ENCODE results near the gene PLEKHA5. TPM values are rescaled to one million over a fixed set of nuclear protein-coding genes. Genes with fewer than 3 reads are reported as not detected.

The PLEKHA5 gene
- polyA plus RNA-seq, 6 donors from 2014 or later: not detected

DNA sequence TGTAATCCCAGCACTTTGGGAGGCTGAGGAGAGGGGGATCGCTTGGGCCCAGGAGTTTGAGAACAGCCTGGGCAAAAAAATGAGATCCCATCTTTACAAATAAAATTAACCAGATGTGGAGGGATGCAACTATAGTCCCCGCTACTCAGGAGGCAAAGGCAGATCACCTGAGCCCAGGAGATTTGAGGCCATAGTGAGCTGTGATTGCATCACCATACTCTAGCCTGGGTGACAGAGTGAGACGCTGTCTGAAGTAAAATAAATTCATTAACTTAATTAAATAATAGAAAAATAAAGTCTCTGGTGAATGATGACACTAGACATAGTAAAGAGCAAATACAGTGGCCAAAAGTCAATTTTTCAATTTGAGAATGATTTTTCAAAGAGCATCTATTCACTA, 16.1 kb upstream of the PLEKHA5 start:
- ATAC-seq (ENCODE audit: low read depth in 2 of 2): no peak
- no peaks in the 10 kb centered on the region for H3K36me3 Mint-ChIP-seq
- H3K27me3 Mint-ChIP-seq: peaks cover 0 to 7% (median 1%) of the 10 kb centered on the region in 3 donors
- no peak overlapping the region for H3K4me3 Mint-ChIP-seq
- DNase-seq: no peak
- H3K9me3 Mint-ChIP-seq: peaks cover 0 to 5% (median 0%) of the 10 kb centered on the region in 7 donors
- no peak overlapping the region for H3K27ac Mint-ChIP-seq
- no peaks in the 10 kb centered on the region for H3K4me1 Mint-ChIP-seq

DNA sequence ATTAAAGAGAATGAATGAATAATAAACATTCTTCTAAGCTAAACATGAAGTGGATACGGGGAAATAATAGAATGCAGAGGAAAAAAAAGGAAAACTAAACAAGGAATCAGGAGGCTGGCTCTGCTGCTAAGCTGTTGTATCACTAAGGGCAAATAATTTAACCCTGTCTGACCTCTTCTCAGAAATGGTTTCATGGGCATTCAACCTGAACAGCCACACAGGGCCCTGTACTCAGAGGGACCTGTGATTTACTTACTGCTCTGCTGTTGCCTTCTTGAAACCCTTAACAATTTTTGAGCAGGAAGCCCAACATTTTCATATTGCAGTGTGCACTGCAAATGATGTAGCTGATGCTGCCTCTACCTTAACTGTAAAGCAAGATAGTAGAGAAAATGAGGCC, 14.2 kb upstream of the PLEKHA5 start:
- no peaks in the 10 kb centered on the region for H3K36me3 Mint-ChIP-seq
- no peak overlapping the region for H3K4me3 Mint-ChIP-seq
- H3K9me3 Mint-ChIP-seq: no peaks in the 10 kb centered on the region
- H3K27ac Mint-ChIP-seq: no peak overlapping the region
- DNase-seq (no peak), ATAC-seq (ENCODE audit: low read depth in 2 of 2) (no peak)
- peaks cover 0 to 4% (median 3%) of the 10 kb centered on the region in 3 donors for H3K27me3 Mint-ChIP-seq
- H3K4me1 Mint-ChIP-seq: no peaks in the 10 kb centered on the region

- ATAC-seq (ENCODE audit: low read depth in 2 of 2): no peak
- DNase-seq: no peak
Observed at GRCh38 chr12:19119440-19119839, 10.1 kb upstream of the PLEKHA5 start.

GRCh38 chr12:19120795-19121194, 8.7 kb upstream of the PLEKHA5 start:
- H3K9me3 Mint-ChIP-seq: peaks cover 0 to 7% (median 2%) of the 10 kb centered on the region in 7 donors
- no peak overlapping the region for H3K4me3 Mint-ChIP-seq
- H3K27ac Mint-ChIP-seq: no peak overlapping the region
- no peaks in the 10 kb centered on the region for H3K4me1 Mint-ChIP-seq
- H3K36me3 Mint-ChIP-seq: peaks cover 0 to 4% of the 10 kb centered on the region in 2 donors
- no peak for DNase-seq
- peaks cover 0 to 5% (median 4%) of the 10 kb centered on the region in 3 donors for H3K27me3 Mint-ChIP-seq
- no peak for ATAC-seq (ENCODE audit: low read depth in 2 of 2)

More at GRCh38 chr12:19119440-19119839, 10.1 kb upstream of the PLEKHA5 start:
- Mint-ChIP-seq H3K27ac (no peak overlapping the region), H3K4me1 (no peaks in the 10 kb centered on the region), H3K36me3 (no peaks in the 10 kb centered on the region), H3K4me3 (no peak overlapping the region), H3K27me3 (peaks cover 0 to 5% (median 4%) of the 10 kb centered on the region in 3 donors), H3K9me3 (no peaks in the 10 kb centered on the region)

DNA sequence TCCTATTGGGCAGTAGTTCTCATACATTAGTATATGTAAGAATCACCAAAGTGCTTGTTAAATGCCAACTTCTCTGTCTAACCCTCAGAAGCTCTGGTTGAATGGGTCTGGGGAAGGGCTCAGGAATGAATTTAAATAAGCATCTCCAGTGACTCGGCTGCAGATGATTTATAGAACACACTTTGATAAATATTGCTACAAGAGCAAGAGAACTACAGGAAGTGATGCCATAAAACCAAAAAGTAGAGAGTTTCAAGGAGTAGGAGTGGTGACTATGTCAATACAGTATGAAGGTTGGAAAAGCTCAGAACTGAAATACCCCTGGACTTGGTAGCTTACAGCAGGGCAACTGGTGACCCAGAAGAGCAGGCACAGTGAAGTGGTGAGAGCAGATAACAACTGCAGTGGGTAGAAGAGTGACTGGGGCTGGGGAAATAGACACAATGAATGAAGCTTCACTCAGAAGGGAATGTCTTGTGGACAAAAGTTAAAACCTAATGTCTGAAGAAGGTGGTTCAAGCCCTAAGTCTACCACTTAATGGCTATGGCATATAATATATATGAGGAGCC, 8.0 kb upstream of the PLEKHA5 start:
- Mint-ChIP-seq H3K36me3 (peaks cover under 1 to 4% of the 10 kb centered on the region in 2 donors), H3K4me1 (no peaks in the 10 kb centered on the region), H3K27me3 (peaks cover 0 to 5% (median 4%) of the 10 kb centered on the region in 3 donors), H3K9me3 (peaks cover 0 to 9% (median 2%) of the 10 kb centered on the region in 7 donors), H3K4me3 (no peak overlapping the region), H3K27ac (no peak overlapping the region)
- DNase-seq (no peak), ATAC-seq (ENCODE audit: low read depth in 2 of 2) (no peak)

DNA sequence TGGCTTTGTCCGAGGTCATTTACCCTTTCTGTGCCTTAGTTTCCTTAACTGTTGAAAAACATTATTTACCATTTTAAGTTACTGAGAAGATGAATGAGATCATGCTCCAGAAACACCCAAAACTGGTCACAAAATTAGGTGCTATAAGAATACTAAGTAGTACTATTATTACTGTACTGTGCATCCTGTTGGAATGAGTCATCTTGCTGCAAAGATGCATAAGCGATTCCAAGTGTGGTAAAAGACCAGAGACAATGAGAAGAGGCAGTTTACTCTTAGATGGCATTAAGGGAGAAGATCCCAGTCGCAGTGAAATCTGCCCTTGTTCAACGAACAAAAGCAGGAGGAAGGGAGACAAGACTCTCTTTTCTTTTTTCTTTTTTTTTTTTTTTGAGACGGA, 4.2 kb upstream of the PLEKHA5 start:
- ATAC-seq (ENCODE audit: low read depth in 2 of 2) (no peak), DNase-seq (no peak)
- Mint-ChIP-seq H3K9me3 (peaks cover 11 to 33% (median 17%) of the 10 kb centered on the region in 7 donors), H3K27ac (no peak overlapping the region), H3K36me3 (peaks cover 4 to 18% of the 10 kb centered on the region in 2 donors), H3K4me3 (no peak overlapping the region), H3K4me1 (peaks cover 1 to 3% (median 2%) of the 10 kb centered on the region in 3 donors), H3K27me3 (peaks cover 13 to 16% (median 13%) of the 10 kb centered on the region in 3 donors)

- H3K36me3 Mint-ChIP-seq: peaks cover 4 to 18% of the 10 kb centered on the region in 2 donors
- H3K4me3 Mint-ChIP-seq: no peak overlapping the region
- DNase-seq (no peak), ATAC-seq (ENCODE audit: low read depth in 2 of 2) (no peak)
- no peak overlapping the region for H3K27ac Mint-ChIP-seq
- H3K27me3 Mint-ChIP-seq: peaks cover 27 to 31% (median 29%) of the 10 kb centered on the region in 3 donors
- H3K4me1 Mint-ChIP-seq: peaks cover 11 to 13% (median 12%) of the 10 kb centered on the region in 3 donors
- peaks cover 11 to 37% (median 17%) of the 10 kb centered on the region in 7 donors for H3K9me3 Mint-ChIP-seq
Observed at GRCh38 chr12:19127270-19127669, 2.3 kb upstream of the PLEKHA5 start.

GRCh38 chr12:19128485-19128884, 1.0 kb upstream of the PLEKHA5 start:
- no peak for DNase-seq
- peaks cover 4 to 18% of the 10 kb centered on the region in 2 donors for H3K36me3 Mint-ChIP-seq
- H3K9me3 Mint-ChIP-seq: peaks cover 11 to 45% (median 20%) of the 10 kb centered on the region in 7 donors
- no peak for ATAC-seq (ENCODE audit: low read depth in 2 of 2)
- peaks cover 30 to 35% (median 31%) of the 10 kb centered on the region in 3 donors for H3K27me3 Mint-ChIP-seq
- peak overlapping the region in 1 of 6 donors; percentile 18 for H3K27ac Mint-ChIP-seq
- peak overlapping the region in 6 of 8 donors; percentile 7 to 86 (median 77) for H3K4me3 Mint-ChIP-seq
- peaks cover 11 to 13% (median 12%) of the 10 kb centered on the region in 3 donors for H3K4me1 Mint-ChIP-seq

DNA sequence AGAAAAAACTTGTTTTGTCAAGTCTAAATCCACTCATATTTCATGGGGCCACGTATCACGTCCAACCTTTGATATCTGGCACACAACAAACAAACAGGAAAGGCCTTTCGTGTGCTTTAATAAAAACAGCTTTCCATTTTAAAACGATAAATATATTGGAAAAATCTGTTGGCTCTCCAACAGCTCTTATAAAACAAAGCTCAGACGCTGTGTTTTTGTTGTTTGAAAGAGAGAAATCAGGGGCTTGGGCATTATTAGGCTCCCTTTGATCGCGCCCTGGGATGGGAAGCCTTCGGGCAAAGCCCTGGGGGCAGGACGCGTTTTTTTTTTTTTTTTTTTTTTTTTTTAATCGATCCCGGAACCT, 429 bp upstream of the PLEKHA5 start:
- DNase-seq: no peak
- H3K4me3 Mint-ChIP-seq: peak overlapping the region; percentile 69 to 88 (median 82)
- H3K27me3 Mint-ChIP-seq: peaks cover 30 to 35% (median 31%) of the 10 kb centered on the region in 3 donors
- peaks cover 11 to 13% (median 12%) of the 10 kb centered on the region in 3 donors for H3K4me1 Mint-ChIP-seq
- H3K27ac Mint-ChIP-seq: peak overlapping the region in 1 of 6 donors; percentile 18
- H3K9me3 Mint-ChIP-seq: peaks cover 11 to 45% (median 20%) of the 10 kb centered on the region in 7 donors
- ATAC-seq (ENCODE audit: low read depth in 2 of 2): no peak
- H3K36me3 Mint-ChIP-seq: peaks cover 4 to 18% of the 10 kb centered on the region in 2 donors

DNA sequence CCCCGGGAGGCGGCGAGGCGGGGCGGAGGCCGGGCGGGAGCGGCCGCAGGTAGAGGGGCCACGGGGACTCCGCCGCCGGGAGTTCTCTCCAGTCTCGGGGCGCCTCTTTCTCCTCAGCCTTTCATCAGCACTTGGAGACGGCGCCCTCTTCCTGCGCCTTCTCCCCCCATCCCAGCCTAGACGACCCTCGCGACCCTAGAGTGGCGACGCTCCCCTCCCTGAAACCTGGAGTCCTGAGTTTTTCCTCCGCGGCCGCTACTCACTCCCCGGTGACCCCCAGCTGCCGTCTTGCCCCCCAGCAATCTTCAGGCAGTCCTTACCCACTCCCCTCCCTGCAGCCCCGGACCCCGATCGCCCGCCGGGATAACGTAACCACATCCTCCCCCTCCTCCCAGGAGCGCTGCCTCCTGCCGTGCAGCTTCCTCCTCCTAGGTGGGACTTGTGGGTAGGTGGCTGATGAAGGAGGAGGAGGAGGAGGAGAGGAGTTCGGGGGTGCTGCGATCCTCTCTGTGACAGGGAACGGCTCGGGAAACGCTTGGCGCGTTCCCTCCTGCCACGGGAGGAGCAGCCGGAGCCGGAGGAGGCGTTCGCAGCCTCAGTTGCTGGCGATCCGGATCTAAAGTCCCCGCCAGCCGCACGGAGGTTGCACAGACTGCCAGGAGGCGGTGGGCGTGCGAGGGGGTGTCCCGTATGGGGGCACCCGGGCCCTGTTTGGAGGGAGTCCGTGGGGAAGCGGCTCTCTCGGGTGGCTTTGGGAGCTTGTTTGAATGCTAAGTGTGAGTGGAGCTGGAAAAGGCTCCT, 891 bp downstream of the PLEKHA5 start:
- peak overlapping the region; percentile 69 to 89 (median 86) for H3K4me3 Mint-ChIP-seq
- H3K36me3 Mint-ChIP-seq: peaks cover under 1 to 18% of the 10 kb centered on the region in 2 donors
- peak overlapping the region in 3 of 6 donors; percentile 34 to 81 (median 74) for H3K27ac Mint-ChIP-seq
- DNase-seq (peak; percentile 7), ATAC-seq (ENCODE audit: low read depth in 2 of 2) (peak in 1 of 2 donors; percentile 26)
- peaks cover 31 to 38% (median 35%) of the 10 kb centered on the region in 3 donors for H3K27me3 Mint-ChIP-seq
- H3K9me3 Mint-ChIP-seq: peaks cover 11 to 41% (median 18%) of the 10 kb centered on the region in 7 donors
- peaks cover 11 to 13% (median 12%) of the 10 kb centered on the region in 3 donors for H3K4me1 Mint-ChIP-seq

GRCh38 chr12:19131025-19131444, 1.5 kb downstream of the PLEKHA5 start:
- ATAC-seq (ENCODE audit: low read depth in 2 of 2) (no peak), DNase-seq (no peak)
- Mint-ChIP-seq H3K4me1 (peaks cover 11 to 13% (median 12%) of the 10 kb centered on the region in 3 donors), H3K27me3 (peaks cover 31 to 39% (median 35%) of the 10 kb centered on the region in 3 donors), H3K36me3 (peaks cover 0 to 18% of the 10 kb centered on the region in 2 donors), H3K9me3 (peaks cover 11 to 40% (median 18%) of the 10 kb centered on the region in 7 donors), H3K27ac (peak overlapping the region in 1 of 6 donors; percentile 81), H3K4me3 (peak overlapping the region; percentile 69 to 89 (median 86))

DNA sequence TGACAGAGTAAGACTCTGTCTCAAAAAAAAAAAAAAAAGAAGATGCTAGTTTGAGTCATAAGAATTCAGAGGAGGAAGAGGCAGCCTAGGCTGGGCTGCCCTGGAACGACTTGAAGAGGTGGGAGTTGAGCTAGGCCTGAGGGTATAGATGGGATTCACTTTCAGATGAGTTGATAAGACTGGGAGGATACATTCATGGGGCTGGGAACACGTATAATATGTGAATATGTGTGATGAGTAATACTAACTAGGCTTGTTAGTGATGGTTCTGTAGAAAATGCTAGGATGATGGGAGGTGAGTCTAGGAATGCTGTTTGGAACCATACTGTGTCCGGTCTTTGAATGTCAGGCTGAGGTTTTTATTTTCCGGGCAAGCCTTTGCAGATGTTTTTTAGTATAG, 9.0 kb downstream of the PLEKHA5 start:
- no peak for DNase-seq
- H3K4me3 Mint-ChIP-seq: no peak overlapping the region
- H3K27ac Mint-ChIP-seq: no peak overlapping the region
- no peaks in the 10 kb centered on the region for H3K4me1 Mint-ChIP-seq
- peaks cover 0 to 9% (median 0%) of the 10 kb centered on the region in 3 donors for H3K27me3 Mint-ChIP-seq
- no peaks in the 10 kb centered on the region for H3K36me3 Mint-ChIP-seq
- H3K9me3 Mint-ChIP-seq: no peaks in the 10 kb centered on the region
- ATAC-seq (ENCODE audit: low read depth in 2 of 2): no peak

- DNase-seq (no peak), ATAC-seq (ENCODE audit: low read depth in 2 of 2) (no peak)
- Mint-ChIP-seq H3K27ac (no peak overlapping the region), H3K27me3 (peaks cover 0 to 9% (median 0%) of the 10 kb centered on the region in 3 donors), H3K9me3 (no peaks in the 10 kb centered on the region), H3K4me1 (no peaks in the 10 kb centered on the region), H3K36me3 (no peaks in the 10 kb centered on the region), H3K4me3 (no peak overlapping the region)
Observed at GRCh38 chr12:19138956-19139355, 9.4 kb downstream of the PLEKHA5 start.

Measured in naive B cell (primary cell).